ENCODE measurements around the gene SLC47A2.

- TF ChIP-seq RAD21 (conservative IDR thresholded peaks at IDR 0.05), result no peak
- TF ChIP-seq TAF1 (IDR thresholded peaks at IDR 0.05; ENCODE audit: low read depth), result no peak
Observed at GRCh38 chr17:19716108-19717030, at the start of gene SLC47A2.
